GM19023 (cell line): ENCODE results near the gene LIN7A.

Source experiments
- ATAC-seq: cut with Tn5 transposase; IDR thresholded peaks from one replicate; pipeline ENCODE4 v1.9.1; 2021; ENCODE audit warnings: mild to moderate bottlenecking, moderate library complexity; ENCODE audit not compliant: unreplicated experiment

Gene LIN7A

DNA sequence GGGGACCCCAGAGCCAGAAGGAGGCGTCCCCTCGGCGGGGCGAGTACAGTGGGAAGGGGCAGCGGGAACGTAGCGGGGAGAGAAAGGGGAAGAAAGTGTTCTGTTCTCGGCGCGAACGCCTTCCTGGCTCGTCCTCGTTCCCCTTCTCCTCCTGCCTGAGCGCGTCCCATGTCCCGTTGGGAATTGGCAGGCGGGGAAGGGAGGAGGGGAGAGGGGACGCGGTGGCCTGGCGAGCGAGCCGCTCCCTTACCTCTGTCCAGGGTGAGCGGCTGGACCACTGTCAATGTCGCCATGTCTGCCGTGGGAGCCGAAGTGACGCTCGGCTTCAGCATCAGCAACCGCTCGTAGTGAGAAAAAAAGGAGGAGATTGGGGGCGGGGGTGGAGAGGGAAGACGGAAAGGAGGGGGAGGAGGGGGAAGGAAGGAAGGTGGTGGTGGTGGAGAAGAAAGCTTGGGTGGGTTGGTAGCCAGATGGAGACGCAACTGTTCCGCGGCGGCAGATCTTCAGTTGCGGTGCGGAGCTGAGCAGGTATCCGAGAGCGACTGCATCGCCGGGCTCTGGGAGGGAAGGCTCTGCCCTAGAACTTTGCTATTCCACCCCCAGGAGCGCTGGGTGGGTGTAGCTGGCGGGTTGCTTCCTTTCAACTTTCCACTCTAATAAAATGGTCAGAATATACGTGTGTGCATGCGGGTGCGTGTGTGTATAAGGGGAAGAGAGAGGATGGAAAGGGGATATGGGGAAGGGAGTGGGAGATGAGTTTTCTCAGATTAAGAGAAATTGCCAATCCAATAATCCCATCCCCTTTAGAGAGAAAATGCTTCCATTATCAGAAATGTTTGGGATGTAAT is at the start of gene LIN7A:
Gene LIN7A, minus strand, starts transcription at position 544 of the 848 bp plus-strand sequence. Its CDS starts 212 bp downstream, at position 332.
- peak; percentile 32 for ATAC-seq

- ATAC-seq = no peak
Measured at GRCh38 chr12:80986224-80986623, 48.5 kb upstream of the LIN7A start.

- no peak for ATAC-seq
Measured at GRCh38 chr12:80979816-80980215, 42.1 kb upstream of the LIN7A start.

- no peak for ATAC-seq
Measured at GRCh38 chr12:80979251-80979650, 41.5 kb upstream of the LIN7A start.

DNA sequence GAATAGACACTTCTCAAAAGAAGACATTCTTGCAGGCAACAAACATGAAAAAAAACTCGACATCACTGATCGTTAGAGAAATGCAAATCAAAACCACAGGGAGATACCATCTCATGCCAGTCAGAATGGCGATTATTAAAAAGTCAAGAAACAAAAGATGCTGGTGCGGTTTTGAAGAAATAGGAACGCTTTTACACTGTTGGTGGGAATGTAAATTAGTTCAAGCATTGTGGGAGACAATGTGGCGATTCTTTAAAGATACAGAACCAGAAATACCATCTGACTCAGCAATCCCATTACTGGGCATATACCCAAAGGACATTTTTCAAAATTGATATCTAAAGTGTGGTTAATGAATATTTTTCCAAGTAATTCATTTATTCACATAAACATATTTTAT is 39.6 kb upstream of the LIN7A start:
- ATAC-seq = no peak

DNA sequence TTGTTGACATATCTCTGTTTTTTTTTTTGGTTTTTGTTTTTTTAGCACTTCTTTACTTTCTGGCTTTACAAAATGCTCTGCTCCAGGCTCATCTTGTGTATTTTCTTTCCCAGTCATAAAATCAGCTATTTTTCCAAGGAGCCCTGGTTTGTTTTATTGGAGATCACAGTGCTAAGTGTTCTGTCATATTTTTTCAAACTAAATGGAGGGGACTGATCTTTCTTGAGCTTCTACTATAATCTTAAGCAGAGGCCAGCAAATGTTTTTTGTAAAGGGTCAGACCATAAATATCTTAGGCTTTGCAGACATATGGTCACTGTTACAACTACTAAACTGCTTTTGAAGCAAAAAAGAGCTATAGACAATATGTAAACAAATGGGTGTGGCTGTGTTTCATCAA is 30.6 kb upstream of the LIN7A start:
- ATAC-seq = no peak

DNA sequence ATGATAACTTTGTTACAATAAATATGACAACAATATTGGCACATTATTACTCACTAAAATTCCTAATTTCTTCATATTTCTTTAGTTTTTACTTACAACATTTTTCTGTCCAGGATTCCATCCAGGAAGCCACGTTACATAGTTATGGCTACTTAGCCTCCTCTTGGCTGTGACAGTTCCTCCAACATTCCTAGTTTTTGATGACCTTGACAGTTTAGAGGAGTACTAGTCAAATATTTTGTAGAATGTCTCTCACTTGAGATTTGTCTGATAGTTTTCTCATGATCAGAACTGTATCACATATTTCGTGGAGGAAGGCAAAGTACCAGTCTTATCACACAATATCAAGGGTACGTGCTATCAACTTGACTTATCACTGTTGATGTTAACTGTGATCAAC is 29.8 kb upstream of the LIN7A start:
- no peak for ATAC-seq

- ATAC-seq = no peak
Measured at GRCh38 chr12:80966001-80966400, 28.3 kb upstream of the LIN7A start.

DNA sequence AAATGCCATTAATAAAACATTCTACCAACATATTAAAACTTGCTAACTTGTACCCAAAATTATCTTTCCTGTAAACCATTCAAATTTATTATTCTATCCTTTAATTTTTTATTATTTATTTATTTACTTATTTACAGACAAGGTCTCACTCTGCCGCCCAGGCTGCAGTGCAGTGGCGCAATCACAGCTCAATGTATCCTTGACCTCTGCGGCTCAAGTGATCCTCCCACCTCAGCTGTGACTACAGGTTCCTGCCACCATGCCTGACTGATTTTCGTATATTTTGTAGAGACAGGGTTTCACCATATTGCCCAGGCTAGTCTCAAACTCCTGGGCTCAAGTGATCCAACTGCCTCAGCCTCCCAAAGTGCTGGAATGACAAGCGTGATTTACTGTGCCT is 20.4 kb upstream of the LIN7A start:
- ATAC-seq = no peak

DNA sequence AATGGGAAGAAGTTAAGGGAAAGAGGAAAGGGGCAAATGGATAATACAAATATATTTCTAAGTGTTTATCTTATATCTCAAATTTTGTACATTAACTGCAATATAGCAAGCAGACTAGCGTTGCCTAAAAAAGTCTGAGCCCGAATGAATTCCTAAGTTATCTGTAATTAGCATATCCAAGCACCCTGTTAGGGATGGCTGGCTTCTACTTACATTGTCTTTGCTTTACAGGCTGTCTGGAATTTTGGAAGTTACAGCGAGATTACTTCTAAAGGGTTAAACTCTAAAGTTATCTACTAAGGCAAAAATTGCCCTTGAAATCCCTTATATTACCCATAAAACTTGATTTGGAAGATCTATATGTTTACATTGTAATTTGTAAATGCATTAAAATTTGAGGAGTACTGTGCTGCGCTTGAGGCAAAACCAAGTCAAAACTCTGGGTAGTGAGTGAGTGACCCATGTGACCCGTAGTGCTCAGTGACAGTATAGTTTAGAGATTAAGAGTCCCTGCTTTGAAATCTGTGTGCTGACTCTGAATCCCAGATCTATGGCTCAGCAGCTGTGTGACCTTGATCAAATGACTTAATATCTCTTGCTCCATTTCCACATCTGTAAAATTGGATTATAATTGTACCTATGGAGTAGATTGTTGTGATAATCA is 17.3 kb upstream of the LIN7A start:
- no peak for ATAC-seq

- ATAC-seq = no peak
Measured at GRCh38 chr12:80952443-80952842, 14.7 kb upstream of the LIN7A start.

- no peak for ATAC-seq
Measured at GRCh38 chr12:80946591-80946990, 8.9 kb upstream of the LIN7A start.

DNA sequence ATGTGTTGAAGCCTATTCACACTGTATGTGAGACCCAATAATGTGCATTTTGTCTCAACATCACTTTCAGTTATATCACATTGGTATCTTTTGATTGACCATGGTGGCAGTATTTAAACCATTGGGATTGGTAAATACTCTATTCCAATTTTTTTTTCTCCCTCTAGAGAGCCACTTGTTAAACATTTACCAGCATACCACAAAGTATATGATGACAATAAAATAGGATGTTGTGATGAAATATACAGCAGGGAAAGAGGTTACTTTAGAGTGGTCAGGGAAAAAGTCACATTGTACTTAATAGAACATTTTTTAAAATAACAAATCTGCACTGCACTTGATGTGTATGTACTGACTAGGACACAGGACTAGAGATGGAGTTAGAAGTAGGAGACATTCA is 5.6 kb upstream of the LIN7A start:
- ATAC-seq = no peak

GRCh38 chr12:80941916-80942315 is 4.2 kb upstream of the LIN7A start:
- ATAC-seq = no peak

DNA sequence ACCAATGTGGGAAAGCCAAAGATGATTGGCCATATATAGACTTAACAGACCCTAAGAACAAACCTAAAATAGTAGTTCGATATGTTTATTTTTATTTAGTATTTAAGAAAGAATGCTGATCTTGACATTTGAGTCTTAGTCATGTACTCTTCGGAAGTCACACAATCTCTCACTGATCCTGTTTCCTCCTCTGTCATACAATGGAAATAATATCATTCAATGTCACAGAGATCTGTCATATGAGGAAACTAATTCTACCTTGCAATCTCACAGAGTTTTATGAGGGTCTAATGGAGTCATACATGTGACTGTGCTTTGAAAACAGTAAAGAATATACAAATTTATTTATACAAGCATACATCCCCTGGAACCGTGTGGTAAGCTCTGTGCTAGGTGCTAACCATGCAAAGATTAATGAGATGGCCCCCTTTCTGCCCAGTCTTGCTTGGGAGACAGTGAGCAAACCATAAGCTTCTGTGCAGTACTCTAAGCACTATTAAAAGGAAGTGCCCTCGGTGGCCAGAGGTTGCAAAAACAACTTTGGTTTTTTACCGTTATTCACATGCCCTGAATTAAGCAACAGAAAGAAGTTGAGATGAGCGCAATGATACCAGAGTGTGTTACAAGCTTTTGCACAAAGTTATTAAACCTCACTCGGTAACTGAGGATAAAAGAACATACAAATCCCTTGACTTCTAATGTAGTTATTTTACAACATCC is 1.7 kb upstream of the LIN7A start:
- no peak for ATAC-seq

- no peak for ATAC-seq
Measured at GRCh38 chr12:80938397-80938796, 663 bp upstream of the LIN7A start.

DNA sequence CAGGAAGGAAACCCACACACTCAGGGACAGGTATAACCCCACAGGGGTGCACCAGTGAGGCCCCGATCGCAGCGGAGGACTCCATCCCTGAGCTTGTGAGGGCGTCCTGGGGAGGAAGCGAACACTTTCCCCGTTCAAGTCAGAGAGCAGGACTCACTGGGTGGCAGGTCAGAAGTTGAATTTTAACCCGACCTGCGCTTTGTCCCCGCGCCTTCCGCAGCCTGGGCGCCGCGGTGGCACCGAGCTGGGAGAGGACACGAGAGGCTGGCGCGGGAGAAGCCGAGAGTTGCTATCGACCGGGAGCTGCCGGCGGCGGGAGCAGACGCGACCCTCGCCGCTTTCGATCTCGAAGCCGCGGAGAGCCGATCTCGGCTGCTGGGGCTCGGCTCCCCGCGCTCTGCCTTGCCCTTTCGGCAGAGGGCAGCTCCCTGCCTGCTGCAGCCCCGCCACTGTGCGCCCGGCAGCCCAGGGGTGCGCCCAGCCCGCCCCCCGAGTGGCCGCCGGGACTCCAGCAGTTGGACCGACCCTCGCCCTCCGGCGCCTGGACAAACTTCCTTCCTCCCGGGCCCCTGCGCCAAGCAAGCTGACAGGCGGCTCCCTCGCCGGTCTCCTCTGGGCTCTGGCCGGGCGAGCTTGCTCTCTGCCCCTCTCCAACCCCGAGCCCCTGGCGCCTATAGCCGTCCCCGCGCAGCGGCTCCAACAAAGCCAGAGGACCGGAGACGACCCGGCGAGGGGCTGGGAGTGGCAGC is 918 bp downstream of the LIN7A start:
- ATAC-seq = peak; percentile 64

DNA sequence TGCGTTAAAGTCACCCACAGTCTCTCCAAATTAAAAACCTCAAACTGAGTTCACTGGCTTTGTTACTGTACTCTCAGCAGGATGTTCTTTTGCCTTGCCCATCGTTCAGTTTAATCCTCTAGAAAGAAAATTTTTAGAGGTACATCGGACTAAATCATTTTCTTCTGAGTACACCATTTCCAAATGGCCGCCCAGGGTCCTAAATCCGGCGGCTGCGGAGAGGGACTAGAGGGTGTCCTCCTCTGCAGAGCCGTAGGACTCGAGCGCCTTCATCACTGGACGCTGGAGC is 1.4 kb downstream of the LIN7A start:
- ATAC-seq = no peak

GRCh38 chr12:80935111-80935510 is 2.6 kb downstream of the LIN7A start:
- ATAC-seq = no peak

- no peak for ATAC-seq
Measured at GRCh38 chr12:80925983-80926382, 11.8 kb downstream of the LIN7A start.

- ATAC-seq = no peak
Measured at GRCh38 chr12:80925237-80925636, 12.5 kb downstream of the LIN7A start.
